Neural cell (in vitro differentiated cells): ENCODE data around the gene CA9. TPM values are rescaled to one million over a fixed set of nuclear protein-coding genes. Genes with fewer than 3 reads are reported as not detected.

Experiments used
- H2AFZ ChIP-seq: fragments of 200-600, 300-800 bp; sonication (generic), shearing (Covaris generic); 2 replicates; pipeline ENCODE4 v1.6.0; 2014; ENCODE audit warnings: low read depth, mild to moderate bottlenecking, antibody characterized with exemption, low read length, moderate library complexity
- H3F3A ChIP-seq: fragments of 200-600 bp; shearing (Covaris generic); 2 replicates; pipeline ENCODE4 v1.6.1; 2016; ENCODE audit warnings: mild to moderate bottlenecking, moderate library complexity, mixed read lengths, antibody characterized with exemption, low read length; ENCODE audit not compliant: insufficient read depth, poor library complexity, severe bottlenecking
- H3K27ac ChIP-seq: fragments of 200-600, 300-800 bp; sonication (generic), shearing (Covaris generic); 2 replicates; pipeline ENCODE4 v1.5.1; 2014; ENCODE audit warnings: mild to moderate bottlenecking, low read length, moderate library complexity
- H3K27me3 ChIP-seq: fragments of 300-800, 200-600 bp; sonication (generic), shearing (Covaris generic); 2 replicates; pipeline ENCODE4 v1.6.0; 2014; ENCODE audit warnings: mild to moderate bottlenecking, low read depth, low read length, moderate library complexity; ENCODE audit not compliant: insufficient read depth
- H3K36me3 ChIP-seq: fragments of 300-800, 200-600 bp; sonication (generic), shearing (Covaris generic); 2 replicates; pipeline ENCODE4 v1.5.1; 2014; ENCODE audit warnings: mild to moderate bottlenecking, antibody characterized with exemption, low read length, moderate library complexity; ENCODE audit not compliant: insufficient read depth
- H3K4me2 ChIP-seq: fragments of 300-800, 200-600 bp; sonication (generic), shearing (Covaris generic); 2 replicates; pipeline ENCODE4 v1.6.0; 2014; ENCODE audit warnings: mild to moderate bottlenecking, low read length
- H3K4me3 ChIP-seq: fragments of 300-800, 200-600 bp; sonication (generic), shearing (Covaris generic); 2 replicates; pipeline ENCODE4 v1.5.1; 2014; ENCODE audit warnings: mild to moderate bottlenecking, low read length, moderate library complexity
- H3K79me2 ChIP-seq: fragments of 200-600 bp; shearing (Covaris generic); replicated peaks from 2 replicates; pipeline ENCODE4 v1.6.0; 2014; ENCODE audit warnings: mild to moderate bottlenecking, low read length, moderate library complexity; ENCODE audit not compliant: insufficient read depth
- H3K9ac ChIP-seq: fragments of 300-800, 200-600 bp; sonication (generic), shearing (Covaris generic); 2 replicates; pipeline ENCODE4 v1.6.1; 2016; ENCODE audit warnings: mild to moderate bottlenecking, low read length, mixed read lengths
- H3K9me2 ChIP-seq: fragments of 200-600 bp; shearing (Covaris generic); 2 replicates; pipeline ENCODE4 v1.6.1; 2016; ENCODE audit warnings: mild to moderate bottlenecking, low read length, mixed read lengths; ENCODE audit not compliant: insufficient read depth
- H3K9me3 ChIP-seq: fragments of 200-600, 300-800 bp; sonication (generic), shearing (Covaris generic); 2 replicates; pipeline ENCODE4 v1.6.1; 2016; ENCODE audit warnings: mild to moderate bottlenecking, mixed run types, low read length, moderate library complexity, mixed read lengths
- H4K20me1 ChIP-seq: fragments of 200-600 bp; shearing (Covaris generic); 2 replicates; pipeline ENCODE4 v1.6.1; 2016; ENCODE audit warnings: mild to moderate bottlenecking, mixed run types; ENCODE audit not compliant: insufficient read depth
- CTCF ChIP-seq: fragments of 450-650 bp; IDR thresholded peaks from 2 replicates; pipeline ENCODE4 v1.5.1; 2014; ENCODE audit warnings: antibody characterized with exemption, mild to moderate bottlenecking, moderate library complexity; ENCODE audit not compliant: poor library complexity, severe bottlenecking
- EP300 ChIP-seq: fragments of 450-650 bp; conservative IDR thresholded peaks from 2 replicates; pipeline ENCODE4 v1.6.1; 2014; ENCODE audit warnings: antibody characterized with exemption, mild to moderate bottlenecking, moderate library complexity; ENCODE audit not compliant: poor library complexity, severe bottlenecking
- EZH2 ChIP-seq: fragments of 200-600, 300-800 bp; shearing (Covaris generic), sonication (generic); IDR thresholded peaks from 2 replicates; pipeline ENCODE4 v1.6.1; 2014; ENCODE audit warnings: antibody characterized with exemption, low read length, borderline replicate concordance, mild to moderate bottlenecking; ENCODE audit not compliant: insufficient read depth, poor library complexity, severe bottlenecking
- MXI1 ChIP-seq: fragments of 450-650 bp; conservative IDR thresholded peaks from 2 replicates; pipeline ENCODE4 v1.6.1; 2014; ENCODE audit warnings: antibody characterized with exemption, mild to moderate bottlenecking; ENCODE audit not compliant: poor library complexity, severe bottlenecking
- POLR2AphosphoS5 ChIP-seq: IDR thresholded peaks from 2 replicates; pipeline ENCODE4 v1.6.1; 2012
- RAD21 ChIP-seq: fragments of 450-650 bp; conservative IDR thresholded peaks from 2 replicates; pipeline ENCODE4 v1.6.1; 2014; ENCODE audit warnings: antibody characterized with exemption, mild to moderate bottlenecking, moderate library complexity
- SMC3 ChIP-seq: fragments of 450-650 bp; conservative IDR thresholded peaks from 2 replicates; pipeline ENCODE4 v1.6.1; 2014; ENCODE audit warnings: antibody characterized with exemption, mild to moderate bottlenecking, moderate library complexity; ENCODE audit not compliant: poor library complexity
- TAF1 ChIP-seq: IDR thresholded peaks from 2 replicates; pipeline ENCODE4 v1.6.1; 2012; ENCODE audit warnings: low read depth
- polyA plus RNA-seq: library from polyadenylated mRNA; depleted of rRNA; stranded (reverse); fragments of >200 nt; gene quantifications from 2 replicates; pipeline ENCODE4 v1.2.3, GENCODE V29; 2014
- TF ChIP-seq, protein P1 (sequence below): IDR thresholded peaks from 2 replicates; pipeline ENCODE4 v1.6.1; 2012; ENCODE audit warnings: borderline replicate concordance

The CA9 gene
- polyA plus RNA-seq, 1 donor from 2014 or later, result not detected

- no peaks in the 10 kb centered on the region for H3K9me2 ChIP-seq
- H2AFZ ChIP-seq, result no peak overlapping the region
- H3K27ac ChIP-seq, result no peak overlapping the region
- no peaks in the 10 kb centered on the region for H3K9me3 ChIP-seq
- no peak overlapping the region for H3K4me3 ChIP-seq
- H3K79me2 ChIP-seq, result no peaks in the 10 kb centered on the region
- no peak overlapping the region for H3K4me2 ChIP-seq
- no peaks in the 10 kb centered on the region for H4K20me1 ChIP-seq
- no peaks in the 10 kb centered on the region for H3K36me3 ChIP-seq
- no peak for TF ChIP-seq SMC3
- TF ChIP-seq EP300, result no peak
- TF ChIP-seq EZH2, result no peak
- TF ChIP-seq MXI1, result no peak
- no peak for TF ChIP-seq RAD21
- TF ChIP-seq, protein P1, sequence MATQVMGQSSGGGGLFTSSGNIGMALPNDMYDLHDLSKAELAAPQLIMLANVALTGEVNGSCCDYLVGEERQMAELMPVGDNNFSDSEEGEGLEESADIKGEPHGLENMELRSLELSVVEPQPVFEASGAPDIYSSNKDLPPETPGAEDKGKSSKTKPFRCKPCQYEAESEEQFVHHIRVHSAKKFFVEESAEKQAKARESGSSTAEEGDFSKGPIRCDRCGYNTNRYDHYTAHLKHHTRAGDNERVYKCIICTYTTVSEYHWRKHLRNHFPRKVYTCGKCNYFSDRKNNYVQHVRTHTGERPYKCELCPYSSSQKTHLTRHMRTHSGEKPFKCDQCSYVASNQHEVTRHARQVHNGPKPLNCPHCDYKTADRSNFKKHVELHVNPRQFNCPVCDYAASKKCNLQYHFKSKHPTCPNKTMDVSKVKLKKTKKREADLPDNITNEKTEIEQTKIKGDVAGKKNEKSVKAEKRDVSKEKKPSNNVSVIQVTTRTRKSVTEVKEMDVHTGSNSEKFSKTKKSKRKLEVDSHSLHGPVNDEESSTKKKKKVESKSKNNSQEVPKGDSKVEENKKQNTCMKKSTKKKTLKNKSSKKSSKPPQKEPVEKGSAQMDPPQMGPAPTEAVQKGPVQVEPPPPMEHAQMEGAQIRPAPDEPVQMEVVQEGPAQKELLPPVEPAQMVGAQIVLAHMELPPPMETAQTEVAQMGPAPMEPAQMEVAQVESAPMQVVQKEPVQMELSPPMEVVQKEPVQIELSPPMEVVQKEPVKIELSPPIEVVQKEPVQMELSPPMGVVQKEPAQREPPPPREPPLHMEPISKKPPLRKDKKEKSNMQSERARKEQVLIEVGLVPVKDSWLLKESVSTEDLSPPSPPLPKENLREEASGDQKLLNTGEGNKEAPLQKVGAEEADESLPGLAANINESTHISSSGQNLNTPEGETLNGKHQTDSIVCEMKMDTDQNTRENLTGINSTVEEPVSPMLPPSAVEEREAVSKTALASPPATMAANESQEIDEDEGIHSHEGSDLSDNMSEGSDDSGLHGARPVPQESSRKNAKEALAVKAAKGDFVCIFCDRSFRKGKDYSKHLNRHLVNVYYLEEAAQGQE, result no peak
- no peak for TF ChIP-seq POLR2AphosphoS5
- no peak for TF ChIP-seq TAF1
- TF ChIP-seq CTCF, result no peak
- no peaks in the 10 kb centered on the region for H3K27me3 ChIP-seq
- H3F3A ChIP-seq, result no peaks in the 10 kb centered on the region
- H3K9ac ChIP-seq, result no peak overlapping the region
Measured at GRCh38 chr9:35698231-35698630, 24.5 kb downstream of the CA9 start.

- no peak overlapping the region for H2AFZ ChIP-seq
- H3K79me2 ChIP-seq, result no peaks in the 10 kb centered on the region
- no peaks in the 10 kb centered on the region for H4K20me1 ChIP-seq
- no peaks in the 10 kb centered on the region for H3K9me2 ChIP-seq
- H3F3A ChIP-seq, result no peaks in the 10 kb centered on the region
- no peaks in the 10 kb centered on the region for H3K9me3 ChIP-seq
- no peak overlapping the region for H3K4me3 ChIP-seq
- H3K36me3 ChIP-seq, result no peaks in the 10 kb centered on the region
- H3K9ac ChIP-seq, result no peak overlapping the region
- no peak overlapping the region for H3K4me2 ChIP-seq
- TF ChIP-seq SMC3, result no peak
- no peak for TF ChIP-seq EP300
- TF ChIP-seq MXI1, result no peak
- TF ChIP-seq POLR2AphosphoS5, result no peak
- no peak for TF ChIP-seq EZH2
- TF ChIP-seq RAD21, result no peak
- TF ChIP-seq CTCF, result no peak
- no peak for TF ChIP-seq TAF1
- TF ChIP-seq, protein P1, result no peak
- H3K27ac ChIP-seq, result no peak overlapping the region
- no peaks in the 10 kb centered on the region for H3K27me3 ChIP-seq
Measured at GRCh38 chr9:35700031-35700430, 26.3 kb downstream of the CA9 start.
